OCI-LY3 (cell line): ENCODE data around the gene PIGS.

Experiments used
- H2AFZ ChIP-seq: fragments of 200-600, 300-600 bp; shearing (Covaris generic); 2 replicates; pipeline ENCODE4 v1.6.0; 2014; ENCODE audit warnings: antibody characterized with exemption, low read depth, low read length
- H3K27ac ChIP-seq: fragments of 200-600, 300-600 bp; sonication (generic); 2 replicates; pipeline ENCODE4 v1.5.1; 2014; ENCODE audit warnings: mild to moderate bottlenecking, low read length, moderate library complexity, mixed read lengths
- H3K27me3 ChIP-seq: fragments of 200-600, 300-600 bp; sonication (generic); 2 replicates; pipeline ENCODE4 v1.6.1; 2014; ENCODE audit warnings: low read depth, low read length, mixed read lengths
- H3K36me3 ChIP-seq: fragments of 200-600, 300-600 bp; sonication (generic); replicated peaks from 2 replicates; pipeline ENCODE3; 2014; ENCODE audit warnings: low read depth, low read length, mixed read lengths
- H3K4me1 ChIP-seq: fragments of 300-600, 200-600 bp; sonication (generic); 2 replicates; pipeline ENCODE4 v1.6.1; 2014; ENCODE audit warnings: low read length, mixed read lengths
- H3K4me2 ChIP-seq: fragments of 200-600, 300-600 bp; sonication (generic); 2 replicates; pipeline ENCODE4 v1.6.1; 2014; ENCODE audit warnings: low read length, mixed read lengths
- H3K4me3 ChIP-seq: fragments of 300-600, 200-600 bp; sonication (generic); 2 replicates; pipeline ENCODE4 v1.5.1; 2014; ENCODE audit warnings: antibody characterized with exemption, mild to moderate bottlenecking, low read length, moderate library complexity
- H3K79me2 ChIP-seq: fragments of 300-600, 200-600 bp; shearing (Covaris generic); 2 replicates; pipeline ENCODE4 v1.6.1; 2014; ENCODE audit warnings: mild to moderate bottlenecking, low read length, mixed read lengths
- H3K9ac ChIP-seq: fragments of 300-600, 200-600 bp; shearing (Covaris generic); 2 replicates; pipeline ENCODE4 v1.6.0; 2014; ENCODE audit warnings: mild to moderate bottlenecking, low read length, moderate library complexity
- H3K9me3 ChIP-seq: fragments of 200-600, 300-600 bp; shearing (Covaris generic); 2 replicates; pipeline ENCODE4 v1.6.1; 2014; ENCODE audit warnings: low read length, mixed read lengths; ENCODE audit not compliant: insufficient read depth
- H4K20me1 ChIP-seq: fragments of 200-600, 300-600 bp; sonication (generic); 2 replicates; pipeline ENCODE4 v1.6.1; 2016; ENCODE audit warnings: low read length, mixed read lengths; ENCODE audit not compliant: insufficient read depth
- CTCF ChIP-seq: fragments of 200-600, 300-600 bp; sonication (generic); IDR thresholded peaks from 2 replicates; pipeline ENCODE4 v1.5.1; 2014; ENCODE audit warnings: antibody characterized with exemption, low read length, low read depth
- EZH2phosphoT487 ChIP-seq: fragments of 200-600 bp; shearing (Covaris generic); IDR thresholded peaks from 2 replicates; pipeline ENCODE4 v1.6.1; 2018; ENCODE audit warnings: antibody characterized with exemption, mixed run types, low read depth

The PIGS gene

DNA sequence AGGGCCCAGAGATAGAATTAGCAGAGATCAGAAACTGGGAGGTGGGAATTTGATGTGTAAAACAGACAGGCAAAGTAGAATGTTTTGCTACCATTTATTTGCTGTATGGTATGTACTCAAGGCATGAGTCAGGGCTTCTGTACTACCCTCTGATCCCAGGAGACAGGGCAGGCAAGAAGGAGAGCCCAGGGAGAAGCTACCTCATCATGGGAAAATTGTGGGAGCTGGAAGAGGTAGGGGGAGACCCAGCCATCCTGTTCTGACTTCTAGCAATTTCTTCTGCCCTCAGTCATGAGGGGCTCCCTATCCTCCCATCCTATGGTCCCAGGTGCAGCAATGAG is 1.7 kb upstream of the PIGS start:
- TF ChIP-seq EZH2phosphoT487 (no peak), CTCF (no peak)
- H3K36me3 ChIP-seq, result peaks cover 50% of the 10 kb centered on the region
- H3K27ac ChIP-seq, result no peak overlapping the region
- no peak overlapping the region for H3K4me3 ChIP-seq
- no peak overlapping the region for H2AFZ ChIP-seq
- H3K9ac ChIP-seq, result no peak overlapping the region
- H3K79me2 ChIP-seq, result peaks cover 13% of the 10 kb centered on the region
- H4K20me1 ChIP-seq, result no peaks in the 10 kb centered on the region
- H3K4me1 ChIP-seq, result peaks cover 37% of the 10 kb centered on the region
- no peak overlapping the region for H3K4me2 ChIP-seq
- H3K27me3 ChIP-seq, result no peaks in the 10 kb centered on the region
- no peaks in the 10 kb centered on the region for H3K9me3 ChIP-seq

DNA sequence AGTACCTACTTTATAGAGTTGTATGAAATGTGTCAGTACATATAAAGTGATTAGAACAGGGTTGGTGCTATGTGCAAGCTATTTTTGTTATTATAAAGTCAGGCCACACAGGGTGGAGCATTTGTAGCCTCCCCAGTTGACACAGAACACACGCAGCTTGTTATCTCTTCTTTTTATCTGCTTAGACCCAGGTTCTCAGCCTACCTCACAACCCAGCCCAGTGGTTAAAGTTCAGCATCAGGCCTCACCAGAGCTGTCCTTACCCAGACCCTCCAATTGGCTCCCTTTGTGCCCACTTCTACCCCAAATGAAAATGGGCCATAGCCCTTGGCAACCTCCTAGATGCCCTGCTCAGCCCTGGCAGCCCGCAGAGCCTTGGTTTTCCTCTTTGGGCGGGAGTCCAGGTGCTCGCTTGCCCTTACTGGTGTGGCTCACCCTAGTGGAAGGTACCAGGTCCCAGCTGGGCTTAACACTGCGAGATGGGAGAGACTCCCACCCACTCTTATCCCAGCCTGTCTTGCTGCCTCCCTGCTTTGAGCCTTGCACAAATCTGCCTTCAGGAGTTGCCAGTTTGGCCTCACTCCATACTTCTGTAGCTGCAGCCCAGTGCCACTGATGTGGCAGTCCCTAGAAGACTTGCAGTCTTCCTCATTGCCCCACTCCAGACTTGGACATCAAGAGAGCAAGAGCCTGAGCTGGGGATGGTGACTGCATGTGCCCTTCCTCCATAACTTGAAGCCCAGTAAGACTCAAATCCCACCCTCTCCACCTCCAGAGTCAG is 1.1 kb upstream of the PIGS start:
- Histone ChIP-seq H3K4me2 (peak overlapping the region; percentile 84), H3K27ac (no peak overlapping the region), H3K36me3 (peaks cover 44% of the 10 kb centered on the region), H3K27me3 (no peaks in the 10 kb centered on the region), H3K9me3 (no peaks in the 10 kb centered on the region), H3K9ac (peak overlapping the region; percentile 68; the same call in 1 of the 2 replicates), H3K79me2 (peaks cover 13% of the 10 kb centered on the region), H2AFZ (no peak overlapping the region), H4K20me1 (no peaks in the 10 kb centered on the region), H3K4me3 (peak overlapping the region; percentile 78), H3K4me1 (peaks cover 37% of the 10 kb centered on the region)
- TF ChIP-seq CTCF (no peak), EZH2phosphoT487 (no peak)

- no peak for TF ChIP-seq CTCF
- no peak for TF ChIP-seq EZH2phosphoT487
- Histone ChIP-seq H2AFZ (peak overlapping the region; percentile 15; the same call in 1 of the 2 replicates), H3K9ac (peak overlapping the region; percentile 67), H4K20me1 (peaks cover 5% of the 10 kb centered on the region), H3K4me1 (peaks cover 38% of the 10 kb centered on the region), H3K36me3 (peaks cover 39% of the 10 kb centered on the region), H3K27me3 (no peaks in the 10 kb centered on the region), H3K4me2 (peak overlapping the region; percentile 89), H3K27ac (peak overlapping the region; percentile 28), H3K9me3 (no peaks in the 10 kb centered on the region), H3K79me2 (peaks cover 25% of the 10 kb centered on the region), H3K4me3 (peak overlapping the region; percentile 78)
Measured at GRCh38 chr17:28570716-28571360, 486 bp downstream of the PIGS start.

DNA sequence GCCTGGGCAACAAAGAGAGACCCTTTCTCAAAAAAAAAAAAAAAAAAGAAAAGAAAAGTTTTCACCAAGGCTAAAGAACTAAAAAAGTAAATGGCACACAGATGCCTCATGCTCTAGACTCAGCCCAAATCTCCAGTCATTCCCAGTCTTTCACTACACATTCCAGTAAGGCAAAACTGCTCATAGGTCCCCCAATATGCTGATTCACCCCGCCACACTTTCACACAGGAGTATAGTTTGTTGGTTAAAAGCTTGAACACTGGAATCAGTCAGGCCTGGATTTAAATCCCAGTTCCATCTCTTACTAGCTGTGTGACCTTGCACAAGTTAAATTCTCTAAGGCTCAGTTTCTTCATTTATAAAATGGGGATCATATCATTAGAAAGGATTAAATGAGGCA is 1.9 kb downstream of the PIGS start:
- peaks cover 33% of the 10 kb centered on the region for H3K79me2 ChIP-seq
- no peak overlapping the region for H3K27ac ChIP-seq
- H4K20me1 ChIP-seq, result peaks cover 5% of the 10 kb centered on the region
- H2AFZ ChIP-seq, result no peak overlapping the region
- no peaks in the 10 kb centered on the region for H3K27me3 ChIP-seq
- no peak for TF ChIP-seq EZH2phosphoT487
- TF ChIP-seq CTCF, result no peak
- peaks cover 36% of the 10 kb centered on the region for H3K4me1 ChIP-seq
- no peak overlapping the region for H3K4me3 ChIP-seq
- H3K9me3 ChIP-seq, result no peaks in the 10 kb centered on the region
- peaks cover 28% of the 10 kb centered on the region for H3K36me3 ChIP-seq
- H3K4me2 ChIP-seq, result peak overlapping the region; percentile 89; the same call in 1 of the 2 replicates
- no peak overlapping the region for H3K9ac ChIP-seq
